Left ventricle myocardium superior (tissue), 1 donor: ENCODE results near the gene UPK3B. TPM values are rescaled to one million over a fixed set of nuclear protein-coding genes. Genes with fewer than 3 reads are reported as not detected.
"Not testable (repeated sequence)": the region's sequence is repeated elsewhere in the genome, so short reads cannot be mapped to it uniquely, and the experiment has no call there.

Experiments
- ATAC-seq: fragments of 200-7000 bp; cut with Tn5 transposase; one replicate; pipeline ENCODE4 v1.9.1; 2020; ENCODE audit warnings: mild to moderate bottlenecking, moderate library complexity
- DNase-seq: peaks from one replicate; pipeline ENCODE4 v3.0.0-alpha.2; 2020
- intact Hi-C: fragments of 100-400 bp; cut with micrococcal nuclease; formaldehyde crosslinking; loops from one replicate; pipeline ENCODE4 v1.11.0; 2022
- total RNA-seq: library from RNA; stranded (reverse); fragmentation: NEBNext Ultra II Directional; extraction: Animal tissue kit (Norgen Biotek cat#: 25700); gene quantifications from one replicate; pipeline ENCODE4 v1.2.1, GENCODE V29; 2021
- donor health status: DM: no; HTN: yes; CAD: no; lungs with severe emphysema.

Gene UPK3B
- total RNA-seq, 1 donor from 2014 or later, result 2.2 TPM

- intact Hi-C loops, ATAC-seq, DNase-seq: not testable (repeated sequence)
Measured at GRCh38 chr7:76565001-76565400, 54.6 kb downstream of the UPK3B start.

Other genes starting within 250 kb of the UPK3B start
- gene HSPB1, start 207.9 kb upstream of the UPK3B start, total RNA-seq, result 2,442 TPM
- 238 TPM for gene YWHAG, start 151.6 kb upstream of the UPK3B start, total RNA-seq
- gene SSC4D, start 100.9 kb upstream of the UPK3B start, total RNA-seq, result 0.55 TPM
- not detected for gene ZP3, start 85.6 kb upstream of the UPK3B start, total RNA-seq
- gene DTX2, start 48.8 kb upstream of the UPK3B start, total RNA-seq, result 9.3 TPM
- not detected for gene SPDYE16, start 32.7 kb downstream of the UPK3B start, total RNA-seq
- gene POMZP3, start 116.7 kb downstream of the UPK3B start, total RNA-seq, result 7.9 TPM